SK-N-MC (cell line): ENCODE measurements around the gene PGAP2.

Experiments used
- EZH2 ChIP-seq: fragments of 200-600 bp; sonication (generic); IDR thresholded peaks from one replicate; pipeline ENCODE4 v1.6.1; 2017; ENCODE audit warnings: antibody characterized with exemption
- FOXP2 ChIP-seq: optimal IDR thresholded peaks from 2 replicates; pipeline ENCODE3; 2011; ENCODE audit warnings: mild to moderate bottlenecking, moderate library complexity; ENCODE audit not compliant: insufficient read depth; ENCODE audit errors: extremely low read length, control extremely low read depth
- POLR2AphosphoS5 ChIP-seq: IDR thresholded peaks from 2 replicates; pipeline ENCODE4 v1.6.1; 2012; ENCODE audit warnings: mild to moderate bottlenecking, low read depth, low read length, borderline replicate concordance

GRCh38 chr11:3796002-3796311 lies 12.4 kb upstream of the PGAP2 start:
- TF ChIP-seq EZH2 (no peak), POLR2AphosphoS5 (no peak), FOXP2 (no peak)
